Endothelial cell of umbilical vein (primary cell): ENCODE data around the gene CSNK1D. TPM values are rescaled to one million over a fixed set of nuclear protein-coding genes. Genes with fewer than 3 reads are reported as not detected.

Source experiments
- BruUV-seq: library from RNA; stranded (reverse); fragments of 400-500 nt; replicated peaks from 2 replicates; lab custom pipeline; 2021; lab: Mats Ljungman, UMichigan
- CTCF ChIA-PET: fragments of 300-600, 350-600 bp; sonication (Branson Sonifier 250); formaldehyde crosslinking; loops from one replicate; lab custom pipeline; 2021; ENCODE audit warnings: antibody characterized with exemption, inconsistent platforms; lab: Charles Lee
- POLR2A ChIA-PET: fragments of 300-600, 350-600 bp; sonication (Branson Sonifier 250); formaldehyde crosslinking; loops from one replicate; lab custom pipeline; 2021; ENCODE audit warnings: antibody characterized with exemption, inconsistent platforms; lab: Charles Lee
- DNase-seq: peaks from one replicate; pipeline ENCODE4 v3.0.0-alpha.2; 2011; ENCODE audit warnings: low read depth, low spot score
- FAIRE-seq: peaks from 2 replicates; lab custom pipeline; 2011; peaks lifted over from hg19 to GRCh38; lab: Jason Lieb, UNC
- H2AFZ ChIP-seq: 2 replicates; pipeline ENCODE4 v1.6.0; 2012; ENCODE audit warnings: low read depth, low read length, control low read depth, inconsistent platforms
- H3K27ac ChIP-seq: 2 replicates; pipeline ENCODE4 v1.5.1; 2011; ENCODE audit warnings: low read depth, mild to moderate bottlenecking, control low read depth, low read length, moderate library complexity; ENCODE audit not compliant: insufficient read depth
- H3K27me3 ChIP-seq, 2 experiments: 2 replicates each; pipeline versions ENCODE4 v1.6.0 to v1.6.1; 2011; ENCODE audit warnings: low read length in 2 of 2, mixed read lengths in 1 of 2; ENCODE audit not compliant: control insufficient read depth in 2 of 2, insufficient read depth in 2 of 2
- H3K36me3 ChIP-seq, 2 experiments: 2 replicates in 1 of 2; 3 replicates in 1 of 2; pipeline ENCODE4 v1.5.1; 2011; ENCODE audit warnings: low read length in 2 of 2, mild to moderate bottlenecking in 1 of 2, moderate library complexity in 1 of 2; ENCODE audit not compliant: control insufficient read depth in 2 of 2, insufficient read depth in 2 of 2; ENCODE audit errors: extremely low read depth in 1 of 2
- H3K4me1 ChIP-seq: 3 replicates; pipeline ENCODE4 v1.5.1; 2011; ENCODE audit warnings: mild to moderate bottlenecking, low read length; ENCODE audit not compliant: control insufficient read depth, insufficient read depth; ENCODE audit errors: extremely low read depth
- H3K4me2 ChIP-seq: 2 replicates; pipeline ENCODE4 v1.6.1; 2011; ENCODE audit warnings: low read length, control low read depth, mixed read lengths; ENCODE audit not compliant: insufficient read depth
- H3K4me3 ChIP-seq, 3 experiments: fragments of 200-600 bp in 1 of 3; sonication (generic), shearing (Covaris generic) in 1 of 3; replicated peaks in 1 of 3; 2 replicates each; pipeline ENCODE4 v1.5.1; 2011 to 2016; ENCODE audit warnings: control low read depth in 3 of 3, low read length in 3 of 3, mild to moderate bottlenecking in 2 of 3, inconsistent platforms in 1 of 3, low read depth in 1 of 3, moderate library complexity in 1 of 3; ENCODE audit not compliant: insufficient read depth in 1 of 3
- H3K79me2 ChIP-seq: 2 replicates; pipeline ENCODE4 v1.6.0; 2012; ENCODE audit warnings: low read length, inconsistent platforms; ENCODE audit not compliant: control insufficient read depth, insufficient read depth
- H3K9ac ChIP-seq: replicated peaks from 2 replicates; pipeline ENCODE3; 2011; ENCODE audit warnings: low read length, control low read depth; ENCODE audit not compliant: insufficient read depth; ENCODE audit errors: extremely low read depth
- H3K9me1 ChIP-seq: replicated peaks from 3 replicates; pipeline ENCODE4 v1.6.0; 2011; ENCODE audit warnings: mild to moderate bottlenecking, low read length; ENCODE audit not compliant: control insufficient read depth, insufficient read depth; ENCODE audit errors: extremely low read depth
- H3K9me3 ChIP-seq: replicated peaks from 2 replicates; pipeline ENCODE4 v1.5.1; 2012; ENCODE audit warnings: low read length, inconsistent platforms; ENCODE audit not compliant: control insufficient read depth, insufficient read depth
- H4K20me1 ChIP-seq: replicated peaks from 2 replicates; pipeline ENCODE3; 2011; ENCODE audit warnings: mild to moderate bottlenecking, low read length; ENCODE audit not compliant: control insufficient read depth, insufficient read depth; ENCODE audit errors: extremely low read depth
- CTCF ChIP-seq, 2 donors: IDR thresholded peaks; 1 replicate in 1 of 2; 2 replicates in 1 of 2; pipeline ENCODE4 v1.5.1; 2011; ENCODE audit warnings: low read length in 2 of 2, mild to moderate bottlenecking in 2 of 2, moderate library complexity in 2 of 2, control low read depth in 1 of 2, inconsistent platforms in 1 of 2, low read depth in 1 of 2; ENCODE audit not compliant: insufficient read depth in 1 of 2; ENCODE audit errors: extremely low read depth in 1 of 2
- EZH2 ChIP-seq: IDR thresholded peaks from 2 replicates; pipeline ENCODE4 v1.6.1; 2012; ENCODE audit warnings: borderline replicate concordance, low read depth, mild to moderate bottlenecking, moderate library complexity, low read length, inconsistent platforms; ENCODE audit not compliant: severe bottlenecking
- FOS ChIP-seq: IDR thresholded peaks from 2 replicates; pipeline ENCODE4 v1.6.1; 2011; ENCODE audit warnings: mild to moderate bottlenecking, low read length, moderate library complexity, borderline replicate concordance; ENCODE audit not compliant: insufficient read depth
- GATA2 ChIP-seq: IDR thresholded peaks from 2 replicates; pipeline ENCODE4 v1.7.0; 2011; ENCODE audit warnings: low read depth, mild to moderate bottlenecking, moderate library complexity, mixed read lengths, low read length; ENCODE audit not compliant: insufficient read length, insufficient read depth
- JUN ChIP-seq: IDR thresholded peaks from 2 replicates; pipeline ENCODE4 v1.6.1; 2011; ENCODE audit warnings: borderline replicate concordance, low read depth; ENCODE audit not compliant: insufficient read length, insufficient read depth
- MYC ChIP-seq: IDR thresholded peaks from one replicate; pipeline ENCODE4 v1.6.1; 2011; ENCODE audit warnings: mild to moderate bottlenecking, low read depth, low read length
- POLR2A ChIP-seq: IDR thresholded peaks from 2 replicates; pipeline ENCODE4 v1.6.1; 2012; ENCODE audit warnings: low read depth, mild to moderate bottlenecking, control low read depth, low read length
- POLR2AphosphoS5 ChIP-seq: IDR thresholded peaks from 2 replicates; pipeline ENCODE4 v1.6.1; 2012; ENCODE audit warnings: low read depth, mild to moderate bottlenecking, control low read depth, low read length, moderate library complexity; ENCODE audit not compliant: insufficient read depth
- dilution Hi-C: fragments of 300-500 bp; cut with MboI; formaldehyde crosslinking; loops from one replicate; pipeline ENCODE4 v1.15.0; 2019; ENCODE audit warnings: low sequenced_read_pairs; ENCODE audit not compliant: extremely low pct_ligation_motif_present
- intact Hi-C: fragments of 100-400 bp; cut with micrococcal nuclease; formaldehyde crosslinking; loops from one replicate; pipeline ENCODE4 v1.10.0; 2022
- polyA plus RNA-seq, 4 experiments: library from polyadenylated mRNA; depleted of rRNA in 3 of 4; stranded (reverse) in 3 of 4; unstranded in 1 of 4; fragments of >200 nt; gene quantifications; 2 replicates each; pipeline versions ENCODE4 v1.2.1 to v1.2.3, GENCODE V29; 2011 to 2012; ENCODE audit warnings: missing spikeins in 1 of 4
- total RNA-seq: library from RNA; stranded (reverse); gene quantifications from 2 replicates; pipeline ENCODE4 v1.2.3, GENCODE V29; 2021
- TF ChIP-seq, protein P1 (sequence below): IDR thresholded peaks from 2 replicates; pipeline ENCODE4 v1.6.1; 2011; ENCODE audit not compliant: insufficient read depth, insufficient read length

CSNK1D gene
- total and polyA plus RNA-seq, 2 donors (not counting 3 experiments of a cell fraction or from before 2014, with no cell fraction given): 127 to 155 TPM

- dilution Hi-C loops (no loop called here), intact Hi-C loops (no loop called here)
- Histone ChIP-seq H3K4me2 (no peak overlapping the region), H2AFZ (no peak overlapping the region), H3K4me1 (no peaks in the 10 kb centered on the region), H3K9ac (no peak overlapping the region), H3K79me2 (no peaks in the 10 kb centered on the region), H3K9me1 (no peaks in the 10 kb centered on the region), H3K4me3 (no peak overlapping the region), H3K27me3 (no peaks in the 10 kb centered on the region), H3K36me3 (peaks cover 0 to 9% of the 10 kb centered on the region in 2 experiments), H3K27ac (no peak overlapping the region), H3K9me3 (no peaks in the 10 kb centered on the region), H4K20me1 (no peaks in the 10 kb centered on the region)
- ChIA-PET POLR2A (no interaction called here), CTCF (interaction anchor here (1.2 to 1.9 kb wide), 2 partner anchors 11 to 164 kb away, joined by 4 to 7 read pairs; no protein-coding TSS in a partner anchor)
- TF ChIP-seq GATA2 (no peak), JUN (no peak), POLR2AphosphoS5 (no peak), FOS (no peak), CTCF (IDR thresholded peaks at IDR 0.05; ENCODE audit: extremely low read depth in 1 of 2, insufficient read depth in 1 of 2, low read depth in 1 of 2, low read length in 2 of 2) (no peak), POLR2A (no peak), MYC (no peak), EZH2 (no peak)
- TF ChIP-seq, protein P1, sequence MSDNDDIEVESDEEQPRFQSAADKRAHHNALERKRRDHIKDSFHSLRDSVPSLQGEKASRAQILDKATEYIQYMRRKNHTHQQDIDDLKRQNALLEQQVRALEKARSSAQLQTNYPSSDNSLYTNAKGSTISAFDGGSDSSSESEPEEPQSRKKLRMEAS: no peak
- DNase-seq: no peak
- no peak for FAIRE-seq
- no TSS peak for BruUV-seq
These were observed 78.7 kb downstream of the CSNK1D start for GRCh38 chr17:82194765-82195164.
